ENCODE results near the gene FYCO1. TPM values are rescaled to one million over a fixed set of nuclear protein-coding genes. Genes with fewer than 3 reads are reported as not detected.

Gene FYCO1
- total and polyA plus RNA-seq, 10 of the 15 experiments (the other 5 are each of a cell fraction or from before 2014, with no cell fraction given) = 1.5 to 8.4 (median 6.5) TPM

DNA sequence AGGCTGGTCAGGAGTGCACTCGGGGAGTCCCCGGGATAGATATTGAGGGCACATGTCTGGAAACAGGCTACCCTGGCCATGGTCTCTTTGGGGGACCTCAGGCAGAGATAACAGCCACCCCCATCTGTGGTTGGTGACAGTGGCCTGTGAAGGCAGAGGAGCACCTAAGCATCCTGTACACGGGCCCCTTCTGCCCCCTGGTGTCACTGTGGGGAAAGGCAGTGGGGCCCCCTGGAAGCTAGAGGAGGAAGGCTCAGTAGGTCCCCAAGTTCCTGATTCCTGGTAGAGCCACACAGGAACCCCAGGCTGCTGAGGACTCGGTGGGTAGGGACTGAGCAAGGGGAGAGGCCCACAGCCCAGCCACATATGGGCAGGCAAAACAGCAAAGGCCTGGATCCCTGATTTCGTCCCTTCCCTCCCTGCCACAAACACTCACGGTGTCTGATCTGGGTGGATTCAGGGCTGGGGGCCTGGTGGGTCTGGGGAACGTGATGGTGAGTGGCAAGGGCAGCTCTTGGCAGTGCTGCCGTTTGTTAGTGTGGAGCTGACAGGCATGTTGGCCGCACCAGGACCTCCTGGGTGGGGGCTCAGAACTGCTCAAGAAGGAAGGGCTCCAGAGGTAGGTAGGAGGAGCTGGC lies 66.5 kb downstream of the FYCO1 start:
- no TSS peak for BruUV-seq (replicated peaks)
- Histone ChIP-seq H4K20me1 (ENCODE audit: control insufficient read depth, insufficient read depth) (peaks cover 3% of the 10 kb centered on the region; the same call in 1 of the 2 replicates), H3K4me2 (ENCODE audit: control insufficient read depth, insufficient read depth) (no peak overlapping the region), H3K79me2 (ENCODE audit: control insufficient read depth, insufficient read depth, low read length) (no peaks in the 10 kb centered on the region), H3K4me3 (no peak overlapping the region), H3K27me3 (replicated peaks in 1 of 2; ENCODE audit: control insufficient read depth in 2 of 2, insufficient read depth in 2 of 2, low read length in 1 of 2) (no peaks in the 10 kb centered on the region), H3K27ac (ENCODE audit: control insufficient read depth, insufficient read depth) (no peak overlapping the region), H3K4me1 (ENCODE audit: control insufficient read depth, insufficient read depth, low read length) (no peaks in the 10 kb centered on the region; the same call in 1 of the 2 replicates), H2AFZ (ENCODE audit: control insufficient read depth, low read depth, low read length) (no peak overlapping the region), H3K9ac (ENCODE audit: control insufficient read depth, insufficient read depth, low read length) (no peak overlapping the region), H3K36me3 (ENCODE audit: control insufficient read depth in 2 of 2, insufficient read depth in 2 of 2, low read length in 1 of 2) (peaks cover 9 to 11% of the 10 kb centered on the region in 2 experiments), H3K9me3 (replicated peaks; ENCODE audit: control insufficient read depth, insufficient read depth, low read length) (no peaks in the 10 kb centered on the region)
- WGBS (ENCODE audit: insufficient coverage, insufficient replicate concordance, low lambda C conversion rate, missing lambda C conversion rate) = 56% methylated on average over 9 of the region's 9 CpGs
- in situ Hi-C loops (cut with MboI) = loop anchor here (5.0 kb wide), 2 partner anchors 167 to 892 kb away; no protein-coding TSS in a partner anchor
- ATAC-seq = peak; percentile 100
- ChIA-PET POLR2A (interaction anchor here (1.0 to 2.6 kb wide), 3 partner anchors 9 to 168 kb away, joined by 3 to 12 read pairs (median 4); no protein-coding TSS in a partner anchor), RAD21 (ENCODE audit: unreplicated experiment) (interaction anchor here (0.6 to 5.1 kb wide), 42 partner anchors 9 to 888 kb away, joined by 3 to 89 read pairs (median 5); partner anchors contain the start of genes LZTFL1 and SACM1L), CTCF (interaction anchor here (0.6 to 11.2 kb wide), 49 partner anchors 9 to 891 kb away, joined by 3 to 189 read pairs (median 4); partner anchors contain the start of genes CCR1 and LZTFL1), SMC1A (ENCODE audit: uncharacterized antibody, unreplicated experiment) (interaction anchor here (0.7 to 21.6 kb wide), 26 partner anchors 9 to 416 kb away, joined by 3 to 523 read pairs (median 4); partner anchors contain the start of genes CXCR6 and LZTFL1)
- FAIRE-seq = no peak
- intact Hi-C loops (cut with micrococcal nuclease; ENCODE audit: unreplicated experiment) = loop anchor here (1.0 kb wide), 3 partner anchors 13 to 418 kb away; no protein-coding TSS in a partner anchor
- no peak for DNase-seq (ENCODE audit: low read depth, low spot score)
- TF ChIP-seq CTCF (IDR thresholded peaks at IDR 0.05 in 2 of 3, conservative IDR thresholded peaks at IDR 0.05 in 1 of 3; ENCODE audit: control insufficient read depth in 2 of 3, extremely low read depth in 1 of 3, insufficient read depth in 1 of 3, low read depth in 3 of 3, low read length in 3 of 3) (peak; percentile 94 to 98 (median 97); a peak in 5 of 6 replicates), IRF4 (IDR thresholded peaks at IDR 0.05; ENCODE audit: low read depth, low read length) (0 out of 2 replicates have a peak, but pooled peaks have one; percentile 23), RB1 (IDR thresholded peaks at IDR 0.05; ENCODE audit: borderline replicate concordance) (peak; percentile 66; the same call in 1 of the 2 replicates), JUND (IDR thresholded peaks at IDR 0.05; ENCODE audit: low read depth, low read length) (no peak), SKIL (IDR thresholded peaks at IDR 0.05; ENCODE audit: low read depth, poor library complexity, severe bottlenecking) (no peak), SMC3 (IDR thresholded peaks at IDR 0.05; ENCODE audit: borderline replicate concordance, low read length) (peak; percentile 99), DPF2 (IDR thresholded peaks at IDR 0.05) (0 out of 2 replicates have a peak, but pooled peaks have one; percentile 21), BHLHE40 (IDR thresholded peaks at IDR 0.05; ENCODE audit: borderline replicate concordance in 1 of 2, low read depth in 2 of 2, low read length in 1 of 2) (0 out of 4 replicates have a peak, but pooled peaks of 1 of the 2 experiments have one; percentile 25), HDGF (IDR thresholded peaks at IDR 0.05) (0 out of 2 replicates have a peak, but pooled peaks have one; percentile 28), NBN (IDR thresholded peaks at IDR 0.05) (peak; percentile 64; the same call in 1 of the 2 replicates), BACH1 (IDR thresholded peaks at IDR 0.05; ENCODE audit: borderline replicate concordance) (no peak), RFX5 (IDR thresholded peaks at IDR 0.05; ENCODE audit: low read depth, low read length) (0 out of 2 replicates have a peak, but pooled peaks have one; percentile 13), YY1 (IDR thresholded peaks at IDR 0.05; ENCODE audit: low read depth, low read length) (peak; percentile 72), RUNX3 (IDR thresholded peaks at IDR 0.05; ENCODE audit: low read length) (peak; percentile 81)
- TF ChIP-seq, protein P1, sequence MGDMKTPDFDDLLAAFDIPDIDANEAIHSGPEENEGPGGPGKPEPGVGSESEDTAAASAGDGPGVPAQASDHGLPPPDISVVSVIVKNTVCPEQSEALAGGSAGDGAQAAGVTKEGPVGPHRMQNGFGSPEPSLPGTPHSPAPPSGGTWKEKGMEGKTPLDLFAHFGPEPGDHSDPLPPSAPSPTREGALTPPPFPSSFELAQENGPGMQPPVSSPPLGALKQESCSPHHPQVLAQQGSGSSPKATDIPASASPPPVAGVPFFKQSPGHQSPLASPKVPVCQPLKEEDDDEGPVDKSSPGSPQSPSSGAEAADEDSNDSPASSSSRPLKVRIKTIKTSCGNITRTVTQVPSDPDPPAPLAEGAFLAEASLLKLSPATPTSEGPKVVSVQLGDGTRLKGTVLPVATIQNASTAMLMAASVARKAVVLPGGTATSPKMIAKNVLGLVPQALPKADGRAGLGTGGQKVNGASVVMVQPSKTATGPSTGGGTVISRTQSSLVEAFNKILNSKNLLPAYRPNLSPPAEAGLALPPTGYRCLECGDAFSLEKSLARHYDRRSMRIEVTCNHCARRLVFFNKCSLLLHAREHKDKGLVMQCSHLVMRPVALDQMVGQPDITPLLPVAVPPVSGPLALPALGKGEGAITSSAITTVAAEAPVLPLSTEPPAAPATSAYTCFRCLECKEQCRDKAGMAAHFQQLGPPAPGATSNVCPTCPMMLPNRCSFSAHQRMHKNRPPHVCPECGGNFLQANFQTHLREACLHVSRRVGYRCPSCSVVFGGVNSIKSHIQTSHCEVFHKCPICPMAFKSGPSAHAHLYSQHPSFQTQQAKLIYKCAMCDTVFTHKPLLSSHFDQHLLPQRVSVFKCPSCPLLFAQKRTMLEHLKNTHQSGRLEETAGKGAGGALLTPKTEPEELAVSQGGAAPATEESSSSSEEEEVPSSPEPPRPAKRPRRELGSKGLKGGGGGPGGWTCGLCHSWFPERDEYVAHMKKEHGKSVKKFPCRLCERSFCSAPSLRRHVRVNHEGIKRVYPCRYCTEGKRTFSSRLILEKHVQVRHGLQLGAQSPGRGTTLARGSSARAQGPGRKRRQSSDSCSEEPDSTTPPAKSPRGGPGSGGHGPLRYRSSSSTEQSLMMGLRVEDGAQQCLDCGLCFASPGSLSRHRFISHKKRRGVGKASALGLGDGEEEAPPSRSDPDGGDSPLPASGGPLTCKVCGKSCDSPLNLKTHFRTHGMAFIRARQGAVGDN (IDR thresholded peaks at IDR 0.05) = 0 out of 2 replicates have a peak, but pooled peaks have one; percentile 13

Data from GM12878 (cell line).